Activated CD4-positive, CD25-positive, alpha-beta regulatory T cell treated with anti-CD3 and anti-CD28 coated beads, Interleukin-2, amount 50 U/mL, for 24 hours (primary cell): ENCODE results near the gene OR11G2.
"Not testable (repeated sequence)": the region's sequence is repeated elsewhere in the genome, so short reads cannot be mapped to it uniquely, and the experiment has no call there.

ENCODE experiments used
- ATAC-seq, 2 donors: fragments of 150-1000 bp; cut with Tn5 transposase; one replicate each; pipeline ENCODE4 v1.10.0; 2021; ENCODE audit warnings: mild to moderate bottlenecking in 1 of 2, moderate library complexity in 1 of 2

OR11G2 gene

GRCh38 chr14:20190596-20190995, at the start of gene OR11G2:
OR11G2 (plus strand) TSS chr14:20190896; CDS start chr14:20197438, 6,542 bp downstream.
- ATAC-seq: no peak

GRCh38 chr14:20143911-20144310, 46.8 kb upstream of the OR11G2 start:
- ATAC-seq: no peak

GRCh38 chr14:20144820-20145219, 45.9 kb upstream of the OR11G2 start:
- ATAC-seq: no peak

GRCh38 chr14:20164462-20164861, 26.2 kb upstream of the OR11G2 start:
- no peak for ATAC-seq

GRCh38 chr14:20167091-20167490, 23.6 kb upstream of the OR11G2 start:
- ATAC-seq: no peak

GRCh38 chr14:20169852-20170251, 20.8 kb upstream of the OR11G2 start:
- not testable (repeated sequence) for ATAC-seq

GRCh38 chr14:20174205-20174604, 16.5 kb upstream of the OR11G2 start:
- not testable (repeated sequence) for ATAC-seq

GRCh38 chr14:20176330-20176729, 14.4 kb upstream of the OR11G2 start:
- ATAC-seq: no peak

GRCh38 chr14:20177433-20177974, 13.2 kb upstream of the OR11G2 start:
- ATAC-seq: no peak

- no peak for ATAC-seq
Observed at GRCh38 chr14:20179218-20179617, 11.5 kb upstream of the OR11G2 start.

GRCh38 chr14:20179880-20180279, 10.8 kb upstream of the OR11G2 start:
- no peak for ATAC-seq

- no peak for ATAC-seq
Observed at GRCh38 chr14:20180486-20180885, 10.2 kb upstream of the OR11G2 start.

GRCh38 chr14:20184181-20184580, 6.5 kb upstream of the OR11G2 start:
- ATAC-seq: no peak

GRCh38 chr14:20191396-20191795, 700 bp downstream of the OR11G2 start:
- no peak for ATAC-seq

- no peak for ATAC-seq
Observed at GRCh38 chr14:20194101-20194500, 3.4 kb downstream of the OR11G2 start.

- not testable (repeated sequence) for ATAC-seq
Observed at GRCh38 chr14:20195170-20195569, 4.5 kb downstream of the OR11G2 start.

- ATAC-seq: no peak
Observed at GRCh38 chr14:20195911-20196310, 5.2 kb downstream of the OR11G2 start.

GRCh38 chr14:20197459-20197858, 6.8 kb downstream of the OR11G2 start:
- ATAC-seq: no peak

- no peak for ATAC-seq
Observed at GRCh38 chr14:20198991-20199390, 8.3 kb downstream of the OR11G2 start.

GRCh38 chr14:20204721-20205120, 14.0 kb downstream of the OR11G2 start:
- ATAC-seq: no peak

- no peak for ATAC-seq
Observed at GRCh38 chr14:20209595-20209994, 18.9 kb downstream of the OR11G2 start.

GRCh38 chr14:20212406-20212805, 21.7 kb downstream of the OR11G2 start:
- not testable (repeated sequence) for ATAC-seq

GRCh38 chr14:20215196-20215595, 24.5 kb downstream of the OR11G2 start:
- no peak for ATAC-seq

- no peak for ATAC-seq
Observed at GRCh38 chr14:20219033-20219432, 28.3 kb downstream of the OR11G2 start.

GRCh38 chr14:20223410-20223809, 32.7 kb downstream of the OR11G2 start, which contains the start of gene OR11H6:
OR11H6 (plus strand) TSS chr14:20223710; CDS start chr14:20223710, 0 bp downstream.
- ATAC-seq: no peak
